NCI-H460 (cell line): ENCODE results near the gene ATP5F1E. TPM values are rescaled to one million over a fixed set of nuclear protein-coding genes. Genes with fewer than 3 reads are reported as not detected.

Experiments
- DNase-seq: peaks from one replicate; pipeline ENCODE4 v3.0.0-alpha.2; 2016; ENCODE audit warnings: low read depth; ENCODE audit errors: extremely low read depth
- total RNA-seq: library from RNA; depleted of rRNA; stranded (reverse); fragments of >200 nt; shearing (Covaris generic); gene quantifications from 2 replicates; pipeline ENCODE4 v1.2.3, GENCODE V29; 2014; rRNA removed

Gene ATP5F1E
- total RNA-seq, 1 experiment from 2014 or later, result 92.3 TPM

DNA sequence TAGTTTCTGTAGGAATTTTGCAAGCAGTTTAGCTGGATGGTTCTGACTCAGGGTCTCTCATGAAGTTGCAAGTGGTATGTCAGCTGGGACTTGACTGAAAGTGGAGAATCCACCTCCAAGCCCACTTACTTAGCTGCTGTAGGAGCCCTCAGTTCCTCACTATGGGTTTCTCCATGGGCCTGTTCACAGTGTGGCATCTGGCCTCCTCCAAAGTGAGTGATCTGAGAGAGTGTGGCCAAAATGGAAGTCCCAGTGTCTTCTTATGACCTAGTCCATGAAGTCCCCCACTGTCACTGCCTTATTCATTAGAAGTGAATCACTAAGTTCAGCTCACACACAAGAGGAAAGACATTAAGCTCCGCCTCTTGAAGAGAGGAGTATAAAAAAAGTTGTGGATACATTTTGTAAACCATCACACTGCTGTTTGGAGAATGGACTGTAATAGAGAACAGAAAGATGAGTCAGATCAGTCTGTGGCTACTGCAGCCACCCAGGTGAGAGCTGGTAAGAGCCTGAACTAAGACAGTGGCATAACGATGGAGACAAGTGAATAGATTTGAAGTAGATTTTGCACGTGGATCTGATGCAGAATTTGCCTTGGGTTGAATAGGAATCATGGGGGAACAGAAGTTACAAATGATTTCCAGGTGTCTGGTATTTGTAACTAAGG lies 55.9 kb downstream of the ATP5F1E start:
- no peak for DNase-seq

Other genes starting within 250 kb of the ATP5F1E start
- 1.7 and 1.8 TPM in 2 replicates for gene GNAS-AS1, start 181.4 kb downstream of the ATP5F1E start, total RNA-seq
- gene GNAS, start 179.6 kb downstream of the ATP5F1E start, total RNA-seq, result 1,255 and 1,261 TPM in 2 replicates
- 57.7 and 65.8 TPM in 2 replicates for gene NELFCD, start 51.1 kb downstream of the ATP5F1E start, total RNA-seq
- gene CTSZ, start 25.1 kb downstream of the ATP5F1E start, total RNA-seq, result 245 and 259 TPM in 2 replicates
- gene TUBB1, start 12.9 kb downstream of the ATP5F1E start, total RNA-seq, result not detected in 2 replicates
- 280 and 290 TPM in 2 replicates for gene PRELID3B, start 10.5 kb upstream of the ATP5F1E start, total RNA-seq
- gene ZNF831, start 131.5 kb upstream of the ATP5F1E start, total RNA-seq, result 0.37 and 0.40 TPM in 2 replicates